HG03439 (cell line): ENCODE results near the gene TMEM247.

Experiments used
- ATAC-seq: cut with Tn5 transposase; IDR thresholded peaks from one replicate; pipeline ENCODE4 v1.9.1; 2021; ENCODE audit warnings: mild to moderate bottlenecking, moderate library complexity; ENCODE audit not compliant: unreplicated experiment

Gene TMEM247

GRCh38 chr2:46479265-46479664 is at the start of gene TMEM247:
Gene TMEM247 (plus strand): TSS chr2:46479565.
- no peak for ATAC-seq

- ATAC-seq, result no peak
Observed at GRCh38 chr2:46430413-46430812, 49.0 kb upstream of the TMEM247 start.

- ATAC-seq, result no peak
Observed at GRCh38 chr2:46430992-46431391, 48.4 kb upstream of the TMEM247 start.

- ATAC-seq, result no peak
Observed at GRCh38 chr2:46431481-46432235, 47.7 kb upstream of the TMEM247 start.

- no peak for ATAC-seq
Observed at GRCh38 chr2:46434851-46435273, 44.5 kb upstream of the TMEM247 start.

GRCh38 chr2:46435353-46435752 is 44.0 kb upstream of the TMEM247 start:
- ATAC-seq, result no peak

- ATAC-seq, result no peak
Observed at GRCh38 chr2:46435796-46436360, 43.5 kb upstream of the TMEM247 start.

GRCh38 chr2:46436800-46437199 is 42.6 kb upstream of the TMEM247 start:
- ATAC-seq, result no peak

GRCh38 chr2:46438102-46438501 is 41.3 kb upstream of the TMEM247 start:
- ATAC-seq, result no peak

GRCh38 chr2:46438794-46439193 is 40.6 kb upstream of the TMEM247 start:
- no peak for ATAC-seq

- ATAC-seq, result no peak
Observed at GRCh38 chr2:46439582-46439981, 39.8 kb upstream of the TMEM247 start.

- no peak for ATAC-seq
Observed at GRCh38 chr2:46441838-46442712, 37.3 kb upstream of the TMEM247 start.

- ATAC-seq, result no peak
Observed at GRCh38 chr2:46444732-46445131, 34.6 kb upstream of the TMEM247 start.

- ATAC-seq, result no peak
Observed at GRCh38 chr2:46445556-46445955, 33.8 kb upstream of the TMEM247 start.

GRCh38 chr2:46446871-46447568 is 32.3 kb upstream of the TMEM247 start:
- no peak for ATAC-seq

- ATAC-seq, result no peak
Observed at GRCh38 chr2:46447649-46448048, 31.7 kb upstream of the TMEM247 start.

- no peak for ATAC-seq
Observed at GRCh38 chr2:46448111-46448510, 31.3 kb upstream of the TMEM247 start.

GRCh38 chr2:46448641-46449040 is 30.7 kb upstream of the TMEM247 start:
- no peak for ATAC-seq

- ATAC-seq, result no peak
Observed at GRCh38 chr2:46449700-46450099, 29.7 kb upstream of the TMEM247 start.

GRCh38 chr2:46451131-46451711 is 28.1 kb upstream of the TMEM247 start:
- no peak for ATAC-seq

GRCh38 chr2:46456789-46457188 is 22.6 kb upstream of the TMEM247 start:
- ATAC-seq, result no peak
